Transverse colon (tissue), 4 donors: ENCODE measurements around the gene PTPN20. TPM values are rescaled to one million over a fixed set of nuclear protein-coding genes. Genes with fewer than 3 reads are reported as not detected.

ENCODE experiments used
- DNase-seq: peaks from one replicate; pipeline ENCODE4 v3.0.0-alpha.2; 2019
- H3K27ac ChIP-seq, 4 donors: fragments of 200-600 bp; sonication (generic); 2 replicates each; pipeline ENCODE4 v1.5.1; 2016 to 2018; ENCODE audit warnings: inconsistent platforms in 4 of 4
- H3K27me3 ChIP-seq: fragments of 200-600 bp; sonication (generic); 2 replicates; pipeline ENCODE4 v1.5.1; 2017; ENCODE audit warnings: inconsistent platforms
- H3K36me3 ChIP-seq, 4 donors: fragments of 200-600 bp; sonication (generic); 2 replicates each; pipeline ENCODE4 v1.5.1; 2017 to 2019; ENCODE audit warnings: inconsistent platforms in 4 of 4
- H3K4me1 ChIP-seq, 4 donors: fragments of 200-600 bp; sonication (generic); 2 replicates each; pipeline ENCODE4 v1.5.1; 2017 to 2020; ENCODE audit warnings: inconsistent platforms in 4 of 4
- H3K4me3 ChIP-seq, 4 donors: fragments of 200-600 bp; sonication (generic); 1 replicate in 1 of 4; 2 replicates in 3 of 4; pipeline versions ENCODE4 v1.5.1 to v1.6.1; 2017 to 2019; ENCODE audit warnings: inconsistent platforms in 4 of 4
- H3K9me3 ChIP-seq, 2 donors: fragments of 200-600 bp; sonication (generic); 2 replicates each; pipeline ENCODE4 v1.5.1; 2017 to 2019; ENCODE audit warnings: inconsistent platforms in 2 of 2
- CTCF ChIP-seq, 5 experiments: fragments of 200-600 bp in 3 of 5; fragments of 450-650 bp in 2 of 5; sonication (generic) in 3 of 5; IDR thresholded peaks; 1 replicate in 2 of 5; 2 replicates in 3 of 5; pipeline ENCODE4 v1.5.1; 2016 to 2017; ENCODE audit warnings: antibody characterized with exemption in 5 of 5, inconsistent platforms in 3 of 5, mild to moderate bottlenecking in 2 of 5, moderate library complexity in 1 of 5
- EP300 ChIP-seq: sonication (generic); formaldehyde crosslinking; IDR thresholded peaks from one replicate; pipeline ENCODE4 v1.6.1; 2017; ENCODE audit warnings: antibody characterized with exemption, low read depth
- POLR2A ChIP-seq: fragments of 450-650 bp; IDR thresholded peaks from one replicate; pipeline ENCODE4 v1.6.1; 2016; ENCODE audit warnings: antibody characterized with exemption, mild to moderate bottlenecking, moderate library complexity
- POLR2AphosphoS5 ChIP-seq, 3 donors: sonication (generic); formaldehyde crosslinking; IDR thresholded peaks; one replicate each; pipeline ENCODE4 v1.6.1; 2016; ENCODE audit warnings: antibody characterized with exemption in 3 of 3
- WGBS, 2 donors: methylation state at CpG; one replicate each; pipeline ENCODE4 v1.1.5; 2018; ENCODE audit warnings: low coverage in 1 of 2; 5-methylcytosine and 5-hydroxymethylcytosine counted together
- in situ Hi-C, 4 donors: fragments of 200-750 bp; cut with MboI; loops; one replicate each; pipeline versions ENCODE4 v1.15.0 to v1.15.1; 2017; ENCODE audit warnings: low sequenced_read_pairs in 3 of 4, low pct_ligation_motif_present in 1 of 4, low pct_unique_long_range_greater_than_20kb in 1 of 4
- intact Hi-C: fragments of 100-400 bp; cut with DNase I; formaldehyde crosslinking; loops from one replicate; pipeline ENCODE4 v1.15.1; 2023; ENCODE audit warnings: low total_unique reads
- total RNA-seq, 4 donors: library from RNA; depleted of rRNA; stranded (reverse); fragments of >200 nt; gene quantifications; one replicate each; pipeline ENCODE4 v1.1.0, GENCODE V29; 2016

PTPN20 gene
- total RNA-seq, 4 donors from 2014 or later: 1.6 to 34.0 (median 4.9) TPM; not detected in 1

- Histone ChIP-seq H3K4me1 (no peaks in the 10 kb centered on the region), H3K27ac (no peak overlapping the region), H3K36me3 (no peaks in the 10 kb centered on the region), H3K27me3 (no peaks in the 10 kb centered on the region), H3K9me3 (no peaks in the 10 kb centered on the region), H3K4me3 (no peak overlapping the region)
- DNase-seq: no peak
- TF ChIP-seq POLR2AphosphoS5 (IDR thresholded peaks at IDR 0.05) (no peak), EP300 (no peak), POLR2A (no peak), CTCF (IDR thresholded peaks at IDR 0.05) (no peak)
- in situ Hi-C loops: loop anchor here in 1 of 4 donors (10.0 kb wide), 1 partner anchor 295 kb away; no protein-coding TSS in a partner anchor
- intact Hi-C loops: no loop called here
- 59 to 75% methylated on average over 5 to 8 of the region's 8 CpGs for WGBS, 2 donors
Observed at GRCh38 chr10:47019155-47020145, 108.2 kb downstream of the PTPN20 start.

- intact Hi-C loops: no loop called here
- Histone ChIP-seq H3K9me3 (no peaks in the 10 kb centered on the region), H3K4me3 (no peak overlapping the region), H3K36me3 (no peaks in the 10 kb centered on the region), H3K27ac (no peak overlapping the region), H3K27me3 (no peaks in the 10 kb centered on the region), H3K4me1 (no peaks in the 10 kb centered on the region)
- in situ Hi-C loops: loop anchor here in 1 of 4 donors (10.0 kb wide), 1 partner anchor 294 kb away; no protein-coding TSS in a partner anchor
- 60 to 85% methylated on average over 2 to 5 of the region's 5 CpGs for WGBS, 2 donors
- no peak for TF ChIP-seq POLR2AphosphoS5 (IDR thresholded peaks at IDR 0.05)
- no peak for TF ChIP-seq CTCF (IDR thresholded peaks at IDR 0.05)
- TF ChIP-seq POLR2A: no peak
- no peak for DNase-seq
Observed at GRCh38 chr10:47020471-47020870, 109.2 kb downstream of the PTPN20 start.

- H3K36me3 ChIP-seq: no peaks in the 10 kb centered on the region
- no peaks in the 10 kb centered on the region for H3K27me3 ChIP-seq
- intact Hi-C loops (no loop called here), in situ Hi-C loops (loop anchor here in 1 of 4 donors (10.0 kb wide), 1 partner anchor 293 kb away; no protein-coding TSS in a partner anchor)
- TF ChIP-seq POLR2A: no peak
- no peak for TF ChIP-seq POLR2AphosphoS5 (IDR thresholded peaks at IDR 0.05)
- no peak for TF ChIP-seq CTCF (IDR thresholded peaks at IDR 0.05)
- TF ChIP-seq EP300: no peak
- H3K4me1 ChIP-seq: no peaks in the 10 kb centered on the region
- no peak overlapping the region for H3K4me3 ChIP-seq
- H3K27ac ChIP-seq: no peak overlapping the region
- no peaks in the 10 kb centered on the region for H3K9me3 ChIP-seq
- WGBS, 2 donors: 92% methylated on average over 6 of the region's 6 CpGs; no CpG with 5 or more reads in 1 of the 2 donors
- DNase-seq: no peak
Observed at GRCh38 chr10:47021850-47022249, 110.6 kb downstream of the PTPN20 start.

- no peaks in the 10 kb centered on the region for H3K4me1 ChIP-seq
- WGBS, 2 donors: 75% methylated on average over 15 of the region's 16 CpGs; no CpG with 5 or more reads in 1 of the 2 donors
- H3K27me3 ChIP-seq: no peaks in the 10 kb centered on the region
- H3K4me3 ChIP-seq: no peak overlapping the region
- H3K36me3 ChIP-seq: no peaks in the 10 kb centered on the region
- no peak for TF ChIP-seq POLR2A
- TF ChIP-seq EP300: no peak
- no peak for TF ChIP-seq POLR2AphosphoS5 (IDR thresholded peaks at IDR 0.05)
- no peak for TF ChIP-seq CTCF (IDR thresholded peaks at IDR 0.05)
- no peak for DNase-seq
- in situ Hi-C loops: loop anchor here in 1 of 4 donors (10.0 kb wide), 1 partner anchor 292 kb away; no protein-coding TSS in a partner anchor
- H3K9me3 ChIP-seq: no peaks in the 10 kb centered on the region
- intact Hi-C loops: no loop called here
- no peak overlapping the region for H3K27ac ChIP-seq
Observed at GRCh38 chr10:47022311-47023131, 111.3 kb downstream of the PTPN20 start.
